GM19328 (cell line): Measurements from ENCODE around the gene MYL5.
"Not testable (repeated sequence)": the region's sequence is repeated elsewhere in the genome, so short reads cannot be mapped to it uniquely, and the experiment has no call there.

Source experiments
- ATAC-seq: cut with Tn5 transposase; IDR thresholded peaks from one replicate; pipeline ENCODE4 v1.9.1; 2021; ENCODE audit warnings: mild to moderate bottlenecking, moderate library complexity; ENCODE audit not compliant: unreplicated experiment

The MYL5 gene

DNA sequence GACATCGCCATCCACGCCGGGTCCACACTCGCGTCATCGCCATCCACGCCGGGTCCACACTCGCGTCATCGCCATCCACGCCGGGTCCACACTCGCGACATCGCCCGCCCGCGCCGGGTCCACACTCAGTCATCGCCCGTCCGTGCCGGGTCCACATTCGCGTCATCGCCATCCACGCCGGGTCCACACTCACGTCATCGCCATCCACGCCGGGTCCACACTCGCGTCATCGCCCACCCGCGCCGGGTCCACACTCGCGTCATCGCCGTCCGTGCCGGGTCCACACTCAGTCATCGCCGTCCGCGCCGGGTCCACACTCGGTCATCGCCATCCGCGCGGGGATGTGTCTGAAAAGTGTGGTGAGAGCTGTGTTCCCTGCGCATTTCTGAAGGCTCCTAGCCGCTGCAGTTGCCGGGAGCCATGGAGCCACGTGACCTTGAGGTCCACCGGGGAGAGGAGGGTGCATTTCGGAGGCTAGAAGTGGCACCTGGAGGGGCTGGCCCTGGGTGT, 48.6 kb downstream of the MYL5 start:
- ATAC-seq = no peak

DNA sequence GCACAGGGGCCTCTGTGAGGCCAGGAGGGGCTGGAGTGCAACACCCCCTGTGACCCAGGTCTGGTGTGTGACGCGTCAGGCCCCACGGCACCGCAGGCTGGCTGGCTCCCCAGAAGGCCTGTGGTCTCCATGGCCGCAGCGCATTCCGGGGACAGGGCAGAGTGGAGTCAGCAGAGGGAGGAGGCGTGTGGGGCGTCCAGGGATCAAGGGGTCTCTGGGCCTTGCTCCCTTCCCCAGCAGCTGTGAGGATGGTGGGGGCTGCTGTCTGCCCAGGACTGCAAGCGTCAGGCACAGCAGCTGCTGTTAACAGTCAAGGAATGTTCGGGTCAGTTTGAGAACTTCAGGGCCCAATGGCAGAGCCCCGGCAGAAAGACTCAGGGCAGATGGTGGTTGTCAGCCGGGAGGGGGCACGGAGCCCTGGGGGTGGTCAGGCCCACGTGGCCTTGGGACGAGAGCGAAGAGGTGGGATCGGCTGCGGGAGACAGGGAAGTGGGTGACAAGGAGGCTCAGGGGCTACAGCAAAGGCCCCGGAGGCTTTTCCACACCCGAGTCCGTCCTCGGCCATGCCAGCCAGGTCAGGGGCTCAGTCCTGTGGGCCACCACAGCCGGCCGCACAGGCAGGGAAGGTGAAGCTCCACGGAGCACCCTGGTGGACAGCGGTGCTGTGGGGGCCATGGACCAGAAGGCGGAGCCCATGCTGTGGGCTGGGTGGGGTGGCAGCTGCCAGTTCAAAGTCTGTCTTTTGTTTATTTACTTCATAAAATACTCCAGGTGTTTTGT, 49.6 kb downstream of the MYL5 start:
- no peak for ATAC-seq

DNA sequence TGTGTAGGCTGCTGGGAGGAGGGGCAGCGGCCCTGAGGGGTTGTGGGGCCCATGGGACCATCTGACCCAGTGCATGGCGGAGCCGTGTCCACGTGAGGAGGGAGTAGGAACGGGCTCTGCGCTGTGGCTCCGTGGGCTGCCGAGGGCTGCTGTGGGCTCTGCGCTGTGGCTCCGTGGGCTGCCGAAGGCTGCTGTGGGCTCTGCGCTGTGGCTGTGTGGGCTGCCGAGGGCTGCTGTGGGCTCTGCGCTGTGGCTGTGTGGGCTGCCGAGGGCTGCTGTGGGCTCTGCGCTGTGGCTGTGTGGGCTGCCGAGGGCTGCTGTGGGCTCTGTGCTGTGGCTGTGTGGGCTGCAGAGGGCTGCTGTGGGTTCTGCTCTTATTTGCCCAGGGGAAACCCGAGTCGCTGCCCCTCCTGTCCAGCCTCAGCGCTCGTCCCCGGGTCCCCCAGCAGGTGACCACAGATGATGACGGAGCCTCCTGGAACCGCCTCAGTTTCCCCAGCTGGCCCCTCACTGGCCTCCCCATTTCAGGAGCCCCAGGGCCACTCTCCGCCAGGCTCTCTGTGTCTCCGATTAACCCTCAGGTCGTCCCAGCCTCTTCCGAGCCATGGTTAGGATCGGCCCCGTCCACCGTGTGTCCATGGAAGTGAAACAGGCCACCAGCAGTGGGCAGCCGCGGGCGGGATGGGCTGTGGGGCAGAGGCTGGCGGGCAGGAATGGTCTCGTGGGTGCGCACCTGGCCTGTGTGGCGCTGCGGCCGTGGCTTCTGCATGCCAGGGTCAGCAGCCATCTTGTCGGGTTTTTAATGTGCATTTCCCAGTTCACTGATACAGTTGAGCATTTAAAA, 51.3 kb downstream of the MYL5 start:
- ATAC-seq = no peak

DNA sequence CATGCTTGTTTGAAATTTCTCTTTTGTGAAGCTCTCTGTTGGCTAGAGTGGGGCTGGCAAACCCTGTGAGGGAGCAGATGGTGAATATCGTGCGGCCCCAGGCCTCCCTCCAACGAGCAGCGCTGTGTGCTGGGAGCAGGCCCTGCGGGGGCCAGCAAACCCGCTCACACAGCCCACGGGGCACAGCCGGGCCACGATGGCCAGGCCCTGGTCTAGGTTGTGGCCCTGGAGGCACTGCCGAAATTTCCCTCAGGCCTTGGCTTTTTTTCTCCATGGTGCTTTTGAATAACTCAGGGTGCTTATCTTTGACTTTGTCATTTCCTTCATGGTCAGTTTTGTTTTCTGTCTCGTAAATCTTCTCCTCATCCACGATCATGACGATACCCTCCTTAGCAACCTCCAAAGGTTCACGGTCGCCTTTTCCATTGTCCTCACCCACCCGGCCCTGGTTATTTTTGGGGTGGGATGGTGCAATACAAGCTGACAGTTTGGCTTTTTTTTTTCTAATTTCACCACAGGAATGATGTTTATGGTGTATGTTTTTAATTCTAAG, 52.0 kb downstream of the MYL5 start:
- ATAC-seq = no peak

DNA sequence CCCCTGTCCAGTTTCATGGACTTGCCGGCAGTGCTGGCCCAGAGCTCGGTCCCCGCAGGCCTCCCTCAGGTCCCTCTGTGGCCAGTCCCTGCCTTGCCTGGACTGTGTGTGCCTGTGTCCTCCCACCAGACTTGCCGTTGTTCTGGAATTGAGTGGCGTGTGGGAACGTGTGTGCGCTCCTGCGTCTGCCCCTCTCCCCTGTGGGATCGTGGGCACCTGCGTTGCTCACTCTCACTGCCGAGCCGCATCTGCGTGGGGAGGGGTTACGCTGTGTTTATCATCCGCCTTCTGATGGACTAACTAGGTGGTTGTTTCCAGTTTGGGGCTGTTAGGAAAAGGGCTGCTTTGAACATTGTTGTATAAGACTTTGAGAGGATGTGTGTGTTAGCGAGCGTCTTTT, 52.5 kb downstream of the MYL5 start:
- ATAC-seq = no peak

DNA sequence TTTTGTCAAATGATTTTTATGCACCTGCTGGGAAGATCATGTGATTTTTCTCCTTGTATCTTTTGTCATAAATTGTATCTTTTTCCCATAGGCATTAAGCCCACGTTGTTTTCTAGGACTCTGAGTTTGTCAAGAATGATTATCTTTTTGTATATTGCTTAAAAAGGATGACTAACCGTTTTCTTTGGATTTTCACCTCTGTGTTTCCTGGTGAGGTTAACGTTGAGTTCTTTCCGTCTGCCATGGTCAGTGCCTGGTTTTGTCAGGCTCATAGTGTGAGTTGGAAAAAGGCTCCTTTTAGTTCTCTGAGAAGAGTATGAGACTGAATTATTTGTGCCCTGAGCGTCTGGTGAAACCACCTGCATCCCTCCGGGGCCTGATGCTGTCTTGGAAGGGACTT, 53.2 kb downstream of the MYL5 start:
- no peak for ATAC-seq

GRCh38 chr4:729336-730315, 55.3 kb downstream of the MYL5 start:
- no peak for ATAC-seq

DNA sequence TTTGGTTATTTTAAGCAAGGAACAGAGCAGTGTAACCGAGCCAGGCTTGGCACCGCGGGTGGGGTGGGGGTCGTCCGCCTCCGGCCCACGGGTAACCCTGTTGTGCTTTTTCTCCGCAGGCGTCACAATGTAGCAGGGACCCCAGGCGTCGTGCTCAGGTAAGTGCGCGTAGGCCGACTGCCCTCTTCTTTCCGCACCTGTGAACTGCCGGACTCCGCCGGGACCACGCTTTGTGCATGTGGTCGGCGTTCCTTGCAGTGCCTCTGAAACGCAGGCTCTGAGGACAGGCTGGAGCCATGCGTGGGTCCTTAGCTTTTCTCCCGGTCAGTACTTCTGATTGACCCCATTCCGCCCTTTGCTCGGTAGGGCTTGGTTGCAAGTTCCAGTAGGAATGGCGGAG, 56.2 kb downstream of the MYL5 start:
- no peak for ATAC-seq

- not testable (repeated sequence) for ATAC-seq
Measured at GRCh38 chr4:730946-731904, 56.9 kb downstream of the MYL5 start.
